ENCODE data around the gene PRDM12. TPM values are rescaled to one million over a fixed set of nuclear protein-coding genes. Genes with fewer than 3 reads are reported as not detected.

The PRDM12 gene
- total RNA-seq, 4 donors from 2014 or later: not detected

GRCh38 chr9:130672933-130673615 is 8.7 kb downstream of the PRDM12 start:
- Histone ChIP-seq H3K9me3 (no peaks in the 10 kb centered on the region), H3K36me3 (no peaks in the 10 kb centered on the region), H3K4me3 (no peak overlapping the region), H3K4me1 (no peaks in the 10 kb centered on the region), H3K27ac (no peak overlapping the region), H3K27me3 (no peaks in the 10 kb centered on the region)
- intact Hi-C loops (cut with DNase I; ENCODE audit: low total_unique reads): no loop called here
- in situ Hi-C loops (cut with MboI; ENCODE audit: low sequenced_read_pairs in 4 of 4): no loop called here
- TF ChIP-seq, protein P1, sequence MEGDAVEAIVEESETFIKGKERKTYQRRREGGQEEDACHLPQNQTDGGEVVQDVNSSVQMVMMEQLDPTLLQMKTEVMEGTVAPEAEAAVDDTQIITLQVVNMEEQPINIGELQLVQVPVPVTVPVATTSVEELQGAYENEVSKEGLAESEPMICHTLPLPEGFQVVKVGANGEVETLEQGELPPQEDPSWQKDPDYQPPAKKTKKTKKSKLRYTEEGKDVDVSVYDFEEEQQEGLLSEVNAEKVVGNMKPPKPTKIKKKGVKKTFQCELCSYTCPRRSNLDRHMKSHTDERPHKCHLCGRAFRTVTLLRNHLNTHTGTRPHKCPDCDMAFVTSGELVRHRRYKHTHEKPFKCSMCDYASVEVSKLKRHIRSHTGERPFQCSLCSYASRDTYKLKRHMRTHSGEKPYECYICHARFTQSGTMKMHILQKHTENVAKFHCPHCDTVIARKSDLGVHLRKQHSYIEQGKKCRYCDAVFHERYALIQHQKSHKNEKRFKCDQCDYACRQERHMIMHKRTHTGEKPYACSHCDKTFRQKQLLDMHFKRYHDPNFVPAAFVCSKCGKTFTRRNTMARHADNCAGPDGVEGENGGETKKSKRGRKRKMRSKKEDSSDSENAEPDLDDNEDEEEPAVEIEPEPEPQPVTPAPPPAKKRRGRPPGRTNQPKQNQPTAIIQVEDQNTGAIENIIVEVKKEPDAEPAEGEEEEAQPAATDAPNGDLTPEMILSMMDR (IDR thresholded peaks at IDR 0.05 in 4 of 5, conservative IDR thresholded peaks at IDR 0.05 in 1 of 5): no peak
- TF ChIP-seq POLR2A (IDR thresholded peaks at IDR 0.05): no peak
- no peak for ATAC-seq
- no peak for DNase-seq

DNA sequence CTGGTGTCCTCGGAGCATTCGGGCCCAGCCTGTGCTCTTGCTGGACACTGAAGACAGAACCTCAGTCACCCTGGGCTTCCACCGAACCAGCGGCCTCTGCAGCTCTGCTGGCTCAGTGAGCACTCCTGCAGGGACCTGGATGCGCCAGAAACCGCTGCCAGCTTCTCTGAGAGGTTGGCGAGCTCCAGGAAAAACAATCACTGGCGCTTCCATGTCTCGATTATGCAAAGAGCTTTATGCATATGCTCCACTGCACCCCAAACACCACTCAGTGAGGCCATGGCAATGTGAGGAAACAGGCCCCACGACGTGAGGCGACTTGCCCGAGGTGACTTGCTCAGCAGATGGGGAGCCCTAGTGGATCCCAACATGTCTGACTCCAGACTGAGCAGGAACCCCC is 11.0 kb downstream of the PRDM12 start:
- Histone ChIP-seq H3K4me1 (no peaks in the 10 kb centered on the region), H3K27me3 (no peaks in the 10 kb centered on the region), H3K36me3 (no peaks in the 10 kb centered on the region), H3K27ac (no peak overlapping the region), H3K9me3 (no peaks in the 10 kb centered on the region), H3K4me3 (no peak overlapping the region)
- no peak for ATAC-seq
- in situ Hi-C loops (cut with MboI; ENCODE audit: low sequenced_read_pairs in 4 of 4): loop anchor here in 1 of 4 donors (5.0 kb wide), 1 partner anchor 218 kb away; no protein-coding TSS in a partner anchor
- intact Hi-C loops (cut with DNase I; ENCODE audit: low total_unique reads): no loop called here
- TF ChIP-seq, protein P1 (IDR thresholded peaks at IDR 0.05 in 4 of 5, conservative IDR thresholded peaks at IDR 0.05 in 1 of 5): no peak
- no peak for TF ChIP-seq POLR2A (IDR thresholded peaks at IDR 0.05)
- DNase-seq: no peak

GRCh38 chr9:130677252-130677651 is 12.9 kb downstream of the PRDM12 start:
- Histone ChIP-seq H3K9me3 (no peaks in the 10 kb centered on the region), H3K36me3 (no peaks in the 10 kb centered on the region), H3K27me3 (no peaks in the 10 kb centered on the region), H3K27ac (no peak overlapping the region), H3K4me3 (no peak overlapping the region), H3K4me1 (peaks cover 5 to 6% of the 10 kb centered on the region in 2 donors)
- TF ChIP-seq, protein P1 (IDR thresholded peaks at IDR 0.05 in 4 of 5, conservative IDR thresholded peaks at IDR 0.05 in 1 of 5): no peak
- no peak for TF ChIP-seq POLR2A (IDR thresholded peaks at IDR 0.05)
- ATAC-seq: no peak
- intact Hi-C loops (cut with DNase I; ENCODE audit: low total_unique reads) (no loop called here), in situ Hi-C loops (cut with MboI; ENCODE audit: low sequenced_read_pairs in 4 of 4) (loop anchor here in 1 of 4 donors (5.0 kb wide), 1 partner anchor 220 kb away; no protein-coding TSS in a partner anchor)
- DNase-seq: no peak

- H3K27ac ChIP-seq: peak overlapping the region in 2 of 4 donors; percentile 57 to 71
- intact Hi-C loops (cut with DNase I; ENCODE audit: low total_unique reads) (loop anchor here (2.0 kb wide), 1 partner anchor 102 kb away; the partner anchor contains the start of gene FUBP3), in situ Hi-C loops (cut with MboI; ENCODE audit: low sequenced_read_pairs in 4 of 4) (no loop called here)
- H3K27me3 ChIP-seq: no peaks in the 10 kb centered on the region
- peak; percentile 36 to 71 for DNase-seq
- H3K4me3 ChIP-seq: peak overlapping the region; percentile 65 to 88 (median 67)
- H3K36me3 ChIP-seq: no peaks in the 10 kb centered on the region
- H3K4me1 ChIP-seq: peaks cover 6 to 8% of the 10 kb centered on the region in 2 donors
- no peaks in the 10 kb centered on the region for H3K9me3 ChIP-seq
- peak; percentile 72 to 81 for ATAC-seq
- TF ChIP-seq, protein P1 (IDR thresholded peaks at IDR 0.05 in 4 of 5, conservative IDR thresholded peaks at IDR 0.05 in 1 of 5): no peak
- no peak for TF ChIP-seq POLR2A (IDR thresholded peaks at IDR 0.05)
Measured at GRCh38 chr9:130680836-130681768, 16.7 kb downstream of the PRDM12 start.
